ENCODE results near the gene GCLM. TPM values are rescaled to one million over a fixed set of nuclear protein-coding genes. Genes with fewer than 3 reads are reported as not detected.

The GCLM gene
- total and polyA plus RNA-seq, 2 donors (not counting 3 experiments of a cell fraction or from before 2014, with no cell fraction given): 12.3 to 55.9 TPM

GRCh38 chr1:93845538-93846205 is 63.6 kb downstream of the GCLM start:
- TF ChIP-seq JUN (IDR thresholded peaks at IDR 0.05; ENCODE audit: borderline replicate concordance, insufficient read depth, insufficient read length, low read depth): peak; percentile 65
- TF ChIP-seq FOS (IDR thresholded peaks at IDR 0.05; ENCODE audit: borderline replicate concordance, insufficient read depth, low read length): peak; percentile 70
- no peak for TF ChIP-seq MYC (IDR thresholded peaks at IDR 0.05; ENCODE audit: low read depth, low read length)
- Histone ChIP-seq H2AFZ (ENCODE audit: low read depth, low read length) (peak overlapping the region; percentile 26), H3K27ac (ENCODE audit: insufficient read depth, low read depth, low read length) (peak overlapping the region; percentile 99), H3K9ac (replicated peaks; ENCODE audit: extremely low read depth, insufficient read depth, low read length) (peak overlapping the region; percentile 96), H3K36me3 (ENCODE audit: control insufficient read depth in 2 of 2, extremely low read depth in 1 of 2, insufficient read depth in 2 of 2, low read length in 2 of 2) (no peaks in the 10 kb centered on the region), H3K79me2 (ENCODE audit: control insufficient read depth, insufficient read depth, low read length) (no peaks in the 10 kb centered on the region), H3K4me1 (ENCODE audit: control insufficient read depth, extremely low read depth, insufficient read depth, low read length) (peaks cover 25% of the 10 kb centered on the region), H3K4me3 (replicated peaks in 1 of 3; ENCODE audit: insufficient read depth in 1 of 3, low read depth in 1 of 3, low read length in 3 of 3) (peak overlapping the region; percentile 65 to 90 (median 67)), H3K9me1 (replicated peaks; ENCODE audit: control insufficient read depth, extremely low read depth, insufficient read depth, low read length) (no peaks in the 10 kb centered on the region), H3K4me2 (ENCODE audit: insufficient read depth, low read length) (peak overlapping the region; percentile 96), H3K9me3 (replicated peaks; ENCODE audit: control insufficient read depth, insufficient read depth, low read length) (no peaks in the 10 kb centered on the region), H4K20me1 (replicated peaks; ENCODE audit: control insufficient read depth, extremely low read depth, insufficient read depth, low read length) (no peaks in the 10 kb centered on the region), H3K27me3 (ENCODE audit: control insufficient read depth in 2 of 2, insufficient read depth in 2 of 2, low read length in 2 of 2) (no peaks in the 10 kb centered on the region)
- intact Hi-C loops (cut with micrococcal nuclease): loop anchor here (1.0 to 5.0 kb wide), 6 partner anchors 67 to 541 kb away; partner anchors contain the start of gene FNBP1L
- FAIRE-seq (peak; percentile 78), DNase-seq (ENCODE audit: low read depth, low spot score) (peak; percentile 90)
- dilution Hi-C loops (cut with MboI; ENCODE audit: extremely low pct_ligation_motif_present, low sequenced_read_pairs): no loop called here
- CTCF ChIA-PET: interaction anchor here (0.6 to 11.8 kb wide), 20 partner anchors 18 to 766 kb away, joined by 3 to 325 read pairs (median 5); partner anchors contain the start of gene BCAR3
- POLR2A ChIA-PET: interaction anchor here (0.7 to 1.2 kb wide), 4 partner anchors 29 to 766 kb away, joined by 3 to 9 read pairs (median 4); partner anchors contain the start of gene MTF2
- TSS peak; percentile 34 for BruUV-seq (replicated peaks)

- BruUV-seq (replicated peaks): no TSS peak
- Histone ChIP-seq H3K79me2 (ENCODE audit: control insufficient read depth, insufficient read depth, low read length) (no peaks in the 10 kb centered on the region), H4K20me1 (replicated peaks; ENCODE audit: control insufficient read depth, extremely low read depth, insufficient read depth, low read length) (no peaks in the 10 kb centered on the region), H3K36me3 (ENCODE audit: control insufficient read depth in 2 of 2, extremely low read depth in 1 of 2, insufficient read depth in 2 of 2, low read length in 2 of 2) (no peaks in the 10 kb centered on the region), H3K4me3 (replicated peaks in 1 of 3; ENCODE audit: insufficient read depth in 1 of 3, low read depth in 1 of 3, low read length in 3 of 3) (no peak overlapping the region), H3K4me1 (ENCODE audit: control insufficient read depth, extremely low read depth, insufficient read depth, low read length) (peaks cover 25% of the 10 kb centered on the region), H3K27ac (ENCODE audit: insufficient read depth, low read depth, low read length) (peak overlapping the region; percentile 99), H3K4me2 (ENCODE audit: insufficient read depth, low read length) (no peak overlapping the region), H3K9ac (replicated peaks; ENCODE audit: extremely low read depth, insufficient read depth, low read length) (peak overlapping the region; percentile 96), H2AFZ (ENCODE audit: low read depth, low read length) (no peak overlapping the region), H3K9me1 (replicated peaks; ENCODE audit: control insufficient read depth, extremely low read depth, insufficient read depth, low read length) (no peaks in the 10 kb centered on the region), H3K27me3 (ENCODE audit: control insufficient read depth in 2 of 2, insufficient read depth in 2 of 2, low read length in 2 of 2) (no peaks in the 10 kb centered on the region), H3K9me3 (replicated peaks; ENCODE audit: control insufficient read depth, insufficient read depth, low read length) (no peaks in the 10 kb centered on the region)
- POLR2A ChIA-PET: interaction anchor here (0.6 to 1.4 kb wide), 3 partner anchors 28 to 215 kb away, joined by 3 to 10 read pairs (median 4); no protein-coding TSS in a partner anchor
- peak; percentile 76 for FAIRE-seq
- intact Hi-C loops (cut with micrococcal nuclease): loop anchor here (1.0 to 5.0 kb wide), 5 partner anchors 27 to 493 kb away; no protein-coding TSS in a partner anchor
- dilution Hi-C loops (cut with MboI; ENCODE audit: extremely low pct_ligation_motif_present, low sequenced_read_pairs): no loop called here
- CTCF ChIA-PET: interaction anchor here (0.6 to 11.8 kb wide), 70 partner anchors 10 to 766 kb away, joined by 3 to 325 read pairs (median 5); partner anchors contain the start of genes BCAR3, FNBP1L and MTF2
- DNase-seq (ENCODE audit: low read depth, low spot score): peak; percentile 83
- peak; percentile 68 to 75 for TF ChIP-seq CTCF (IDR thresholded peaks at IDR 0.05; ENCODE audit: extremely low read depth in 1 of 2, insufficient read depth in 1 of 2, low read depth in 1 of 2, low read length in 2 of 2)
- TF ChIP-seq FOS (IDR thresholded peaks at IDR 0.05; ENCODE audit: borderline replicate concordance, insufficient read depth, low read length): no peak
Observed at GRCh38 chr1:93844262-93845045, 64.8 kb downstream of the GCLM start.
